ENCODE results near the gene TOP2B. TPM values are rescaled to one million over a fixed set of nuclear protein-coding genes. Genes with fewer than 3 reads are reported as not detected.

Gene TOP2B
- total RNA-seq, 1 donor from 2014 or later, result 20.0 TPM

- intact Hi-C loops (cut with DNase I), result loop anchor here (5.0 to 10.0 kb wide), 3 partner anchors 83 to 555 kb away; partner anchors contain the start of gene RARB
- H3K36me3 ChIP-seq, result no peaks in the 10 kb centered on the region
- H3K9me3 ChIP-seq, result no peaks in the 10 kb centered on the region
- TF ChIP-seq, protein P1, sequence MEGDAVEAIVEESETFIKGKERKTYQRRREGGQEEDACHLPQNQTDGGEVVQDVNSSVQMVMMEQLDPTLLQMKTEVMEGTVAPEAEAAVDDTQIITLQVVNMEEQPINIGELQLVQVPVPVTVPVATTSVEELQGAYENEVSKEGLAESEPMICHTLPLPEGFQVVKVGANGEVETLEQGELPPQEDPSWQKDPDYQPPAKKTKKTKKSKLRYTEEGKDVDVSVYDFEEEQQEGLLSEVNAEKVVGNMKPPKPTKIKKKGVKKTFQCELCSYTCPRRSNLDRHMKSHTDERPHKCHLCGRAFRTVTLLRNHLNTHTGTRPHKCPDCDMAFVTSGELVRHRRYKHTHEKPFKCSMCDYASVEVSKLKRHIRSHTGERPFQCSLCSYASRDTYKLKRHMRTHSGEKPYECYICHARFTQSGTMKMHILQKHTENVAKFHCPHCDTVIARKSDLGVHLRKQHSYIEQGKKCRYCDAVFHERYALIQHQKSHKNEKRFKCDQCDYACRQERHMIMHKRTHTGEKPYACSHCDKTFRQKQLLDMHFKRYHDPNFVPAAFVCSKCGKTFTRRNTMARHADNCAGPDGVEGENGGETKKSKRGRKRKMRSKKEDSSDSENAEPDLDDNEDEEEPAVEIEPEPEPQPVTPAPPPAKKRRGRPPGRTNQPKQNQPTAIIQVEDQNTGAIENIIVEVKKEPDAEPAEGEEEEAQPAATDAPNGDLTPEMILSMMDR (IDR thresholded peaks at IDR 0.05), result no peak
- peak overlapping the region; percentile 2 to 57 for H3K27ac ChIP-seq
- no peaks in the 10 kb centered on the region for H3K27me3 ChIP-seq
- H3K4me3 ChIP-seq, result no peak overlapping the region
- DNase-seq (ENCODE audit: low spot score in 2 of 2), result no peak
- H3K4me1 ChIP-seq, result peaks cover 0 to 19% of the 10 kb centered on the region in 2 donors
Measured at GRCh38 chr3:25589783-25590258, 74.9 kb downstream of the TOP2B start.

GRCh38 chr3:25589104-25589782 is 75.5 kb downstream of the TOP2B start:
- intact Hi-C loops (cut with DNase I), result no loop called here
- Histone ChIP-seq H3K27ac (peak overlapping the region; percentile 2 to 57), H3K27me3 (no peaks in the 10 kb centered on the region), H3K4me3 (no peak overlapping the region), H3K36me3 (no peaks in the 10 kb centered on the region), H3K9me3 (no peaks in the 10 kb centered on the region), H3K4me1 (peaks cover 0 to 19% of the 10 kb centered on the region in 2 donors)
- TF ChIP-seq, protein P1 (IDR thresholded peaks at IDR 0.05), result no peak
- no peak for DNase-seq (ENCODE audit: low spot score in 2 of 2)

GRCh38 chr3:25588441-25589103 is 76.1 kb downstream of the TOP2B start:
- H3K4me1 ChIP-seq, result peaks cover 0 to 16% of the 10 kb centered on the region in 2 donors
- no peaks in the 10 kb centered on the region for H3K9me3 ChIP-seq
- no peak overlapping the region for H3K4me3 ChIP-seq
- TF ChIP-seq, protein P1 (IDR thresholded peaks at IDR 0.05), result no peak
- peak overlapping the region in 1 of 2 donors; percentile 57 for H3K27ac ChIP-seq
- no peak for DNase-seq (ENCODE audit: low spot score in 2 of 2)
- no peaks in the 10 kb centered on the region for H3K36me3 ChIP-seq
- intact Hi-C loops (cut with DNase I), result no loop called here
- no peaks in the 10 kb centered on the region for H3K27me3 ChIP-seq

GRCh38 chr3:25587975-25588374 is 76.7 kb downstream of the TOP2B start:
- DNase-seq (ENCODE audit: low spot score in 2 of 2), result no peak
- Histone ChIP-seq H3K4me3 (no peak overlapping the region), H3K27me3 (no peaks in the 10 kb centered on the region), H3K27ac (no peak overlapping the region), H3K4me1 (peaks cover 0 to 15% of the 10 kb centered on the region in 2 donors), H3K36me3 (no peaks in the 10 kb centered on the region), H3K9me3 (no peaks in the 10 kb centered on the region)
- intact Hi-C loops (cut with DNase I), result no loop called here
- TF ChIP-seq, protein P1 (IDR thresholded peaks at IDR 0.05), result no peak

- peaks cover 0 to 10% of the 10 kb centered on the region in 2 donors for H3K4me1 ChIP-seq
- TF ChIP-seq, protein P1 (IDR thresholded peaks at IDR 0.05), result no peak
- H3K27ac ChIP-seq, result no peak overlapping the region
- H3K36me3 ChIP-seq, result no peaks in the 10 kb centered on the region
- no peaks in the 10 kb centered on the region for H3K9me3 ChIP-seq
- no peak for DNase-seq (ENCODE audit: low spot score in 2 of 2)
- H3K27me3 ChIP-seq, result no peaks in the 10 kb centered on the region
- intact Hi-C loops (cut with DNase I), result no loop called here
- no peak overlapping the region for H3K4me3 ChIP-seq
Measured at GRCh38 chr3:25587526-25587925, 77.2 kb downstream of the TOP2B start.

Data from ascending aorta (tissue), 2 donors.